Stimulated activated CD4-positive, alpha-beta T cell treated with anti-CD3 and anti-CD28 coated beads, Interleukin-1b, Interleukin-23, amount 100 ng/mL, for 1 hour (primary cell): Measurements from ENCODE around the gene SPACA7.
"Not testable (repeated sequence)": the region's sequence is repeated elsewhere in the genome, so short reads cannot be mapped to it uniquely, and the experiment has no call there.

ENCODE experiments used
- DNase-seq, 2 donors: peaks; one replicate each; pipeline ENCODE4 v3.0.0-alpha.2; 2020; ENCODE audit warnings: low read depth in 2 of 2

Gene SPACA7

DNA sequence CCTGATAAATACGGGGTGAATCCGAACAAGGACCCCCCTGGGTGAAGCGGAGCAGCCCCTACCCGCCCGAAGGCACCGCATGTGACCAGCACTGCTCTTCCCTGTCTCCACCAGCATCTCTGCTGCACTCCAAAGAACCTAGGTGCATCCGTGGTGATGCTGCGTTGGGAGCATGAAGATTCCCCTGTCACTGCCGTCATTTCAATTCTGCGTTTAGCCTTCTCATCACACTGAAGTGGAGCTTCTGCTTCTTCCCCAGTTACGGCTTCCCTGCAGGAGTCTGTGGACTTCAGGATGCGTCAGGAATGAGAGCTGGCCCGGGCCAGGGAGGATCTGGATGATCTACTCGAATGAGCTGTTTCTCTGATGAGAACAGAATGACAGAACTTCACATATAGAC lies 47.9 kb downstream of the SPACA7 start:
- no peak for DNase-seq

DNA sequence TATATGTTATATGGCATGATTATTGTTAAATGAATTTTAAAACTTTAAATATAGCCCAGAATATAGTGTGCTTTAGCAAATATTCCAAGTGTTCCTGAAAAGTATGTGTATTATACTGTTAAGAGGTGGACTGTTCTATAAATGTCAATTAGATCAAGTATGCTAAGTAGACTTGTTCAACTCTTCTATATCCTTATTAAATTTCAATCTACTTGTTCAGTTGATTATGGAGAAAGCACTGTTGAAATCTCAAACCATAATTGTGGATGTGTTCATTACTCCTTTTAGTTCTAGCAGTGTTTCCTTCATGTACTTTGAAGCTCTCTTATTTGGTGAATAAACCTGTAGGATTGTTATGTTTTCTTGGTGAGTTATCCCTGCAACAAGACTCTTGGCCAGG lies 52.5 kb downstream of the SPACA7 start:
- no peak for DNase-seq

DNA sequence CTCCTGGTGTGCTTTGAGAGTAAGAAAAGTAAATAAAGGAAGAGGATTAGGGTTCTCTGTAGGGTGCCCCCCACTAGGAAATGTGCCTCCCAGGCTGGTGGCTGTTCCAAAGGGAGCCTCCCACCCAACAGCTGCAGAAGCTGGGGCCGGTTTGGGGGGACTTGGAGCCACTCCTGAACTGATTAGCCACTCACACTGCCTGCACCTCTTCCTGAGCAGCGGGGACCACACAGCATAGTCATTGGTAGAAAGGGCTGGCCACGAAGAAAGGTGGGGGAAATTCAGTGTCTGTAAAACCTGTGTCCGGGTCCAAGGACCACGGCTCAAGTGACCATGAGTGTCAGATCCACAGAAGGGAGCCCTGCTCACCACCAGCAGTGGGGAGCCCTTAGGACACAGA lies 55.6 kb downstream of the SPACA7 start:
- no peak for DNase-seq

DNA sequence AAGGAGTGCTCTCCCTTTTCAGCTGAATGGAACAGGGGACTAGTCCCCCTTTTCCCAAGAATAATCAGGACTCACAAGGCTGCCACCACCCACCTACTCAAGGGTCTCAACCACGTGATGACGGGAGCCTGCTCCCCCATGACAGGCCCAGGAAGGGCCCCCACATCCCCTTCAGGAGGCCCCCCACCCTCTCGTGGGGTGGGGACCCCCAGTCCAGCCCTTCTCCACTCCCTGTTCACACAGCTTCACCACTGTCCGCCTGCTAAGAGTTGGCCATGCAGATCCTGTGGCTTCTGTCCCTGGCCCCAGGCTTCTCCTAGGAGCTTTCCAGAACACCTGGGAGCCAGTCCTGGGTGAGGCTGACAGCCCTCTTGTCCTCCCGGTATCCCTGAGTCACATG lies 56.6 kb downstream of the SPACA7 start:
- DNase-seq, result not testable (repeated sequence)

DNA sequence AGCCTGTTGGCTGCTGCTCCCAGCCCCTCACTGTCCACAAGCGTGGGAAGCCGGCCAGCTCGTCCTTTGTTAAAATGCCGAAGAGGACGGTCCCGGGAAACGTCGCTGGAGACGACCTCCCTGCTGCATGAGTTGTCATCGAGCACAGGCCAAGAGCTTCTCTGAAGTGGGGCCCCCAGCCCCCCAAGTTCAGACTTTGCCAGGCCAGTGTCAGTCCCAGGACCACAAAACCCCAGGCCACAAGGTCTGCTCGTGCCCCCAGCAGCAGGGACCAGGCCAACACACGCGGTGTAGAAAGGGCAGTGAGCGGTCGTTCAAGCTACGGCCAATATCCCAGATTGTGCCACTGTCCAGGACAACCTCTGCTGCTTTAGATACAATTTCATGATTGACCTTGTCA lies 57.4 kb downstream of the SPACA7 start:
- not testable (repeated sequence) for DNase-seq

DNA sequence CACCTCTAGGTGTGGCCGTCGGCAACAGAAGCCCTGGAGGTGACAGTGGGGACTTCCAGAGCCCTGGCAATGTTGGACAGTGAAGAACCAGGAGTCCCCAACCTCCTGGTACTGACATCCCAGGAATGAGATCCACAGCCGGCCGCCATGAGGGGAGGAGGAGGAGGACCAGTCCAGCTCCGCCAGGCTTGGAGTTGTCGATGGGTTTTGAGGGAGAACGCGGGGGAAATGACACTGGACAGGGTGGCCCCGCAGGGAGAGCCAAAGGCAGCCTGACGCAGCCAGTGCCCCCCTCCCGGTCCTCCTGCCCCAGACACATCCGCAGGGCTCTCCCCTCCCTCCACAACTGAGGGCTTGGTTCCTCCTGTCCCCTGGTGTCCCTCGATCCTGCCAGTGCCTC lies 57.9 kb downstream of the SPACA7 start:
- no peak for DNase-seq

DNA sequence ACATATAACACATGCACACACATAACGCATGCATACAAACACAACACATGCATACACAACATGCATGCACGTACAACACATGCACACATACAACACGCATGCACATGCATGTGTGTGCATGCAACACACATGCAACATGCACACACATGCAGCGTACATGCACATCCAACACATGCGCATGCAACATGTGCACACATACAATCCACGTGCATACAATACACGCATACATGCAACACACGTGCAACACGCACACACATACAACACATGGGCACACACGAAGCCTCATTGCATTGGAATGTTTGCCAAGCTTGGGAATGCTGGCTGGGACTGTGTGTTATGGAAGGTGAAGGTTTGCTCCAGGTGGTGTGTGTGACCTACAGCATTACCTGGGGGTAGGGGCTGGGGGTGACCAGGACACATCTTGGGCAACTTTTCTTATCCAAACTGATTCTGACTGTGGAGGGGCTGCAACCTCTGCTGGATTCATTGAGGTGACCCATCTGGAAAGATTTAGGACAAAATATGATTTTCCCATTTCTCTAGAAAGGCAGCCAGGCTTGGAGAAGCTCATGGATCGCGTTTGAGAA lies 58.9 kb downstream of the SPACA7 start:
- no peak for DNase-seq

DNA sequence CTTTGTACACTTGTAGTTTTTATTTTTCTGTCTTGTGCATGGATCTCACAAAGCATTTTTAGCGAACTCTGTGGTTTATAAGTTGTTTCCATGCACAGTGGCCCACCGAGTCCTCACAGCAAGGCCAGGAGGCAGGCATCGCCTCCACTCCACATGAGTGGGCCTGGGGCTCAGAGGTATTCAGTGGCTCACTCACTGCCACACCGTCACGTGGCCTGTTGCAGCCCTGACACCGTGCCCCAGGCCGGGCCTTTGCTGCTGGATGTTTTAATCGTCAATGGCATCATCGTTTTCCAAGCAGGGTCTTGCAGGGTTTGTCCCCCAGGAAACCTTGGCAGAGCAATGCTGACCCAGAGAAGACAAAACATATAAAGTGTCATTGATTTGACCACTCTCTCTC lies 59.8 kb downstream of the SPACA7 start:
- no peak for DNase-seq

DNA sequence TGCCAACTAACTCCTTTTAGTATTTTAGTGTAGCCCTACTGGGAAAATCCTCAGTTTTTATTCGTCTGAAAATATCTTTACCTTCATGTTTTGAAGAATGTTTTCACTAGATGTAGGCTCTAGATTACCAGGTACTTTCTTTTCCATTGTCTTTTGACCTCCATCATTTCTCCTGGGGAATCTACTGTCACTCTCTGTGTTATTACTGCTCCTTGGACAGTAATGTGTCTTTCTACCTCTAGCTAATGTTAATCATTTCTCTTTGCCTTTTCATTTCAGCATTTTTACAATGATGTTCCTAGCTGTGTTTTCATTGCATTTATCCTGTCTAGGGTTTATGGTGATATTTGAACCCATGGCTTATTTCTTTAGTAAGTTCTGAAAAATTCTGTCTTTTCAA lies 61.9 kb downstream of the SPACA7 start:
- DNase-seq, result no peak

DNA sequence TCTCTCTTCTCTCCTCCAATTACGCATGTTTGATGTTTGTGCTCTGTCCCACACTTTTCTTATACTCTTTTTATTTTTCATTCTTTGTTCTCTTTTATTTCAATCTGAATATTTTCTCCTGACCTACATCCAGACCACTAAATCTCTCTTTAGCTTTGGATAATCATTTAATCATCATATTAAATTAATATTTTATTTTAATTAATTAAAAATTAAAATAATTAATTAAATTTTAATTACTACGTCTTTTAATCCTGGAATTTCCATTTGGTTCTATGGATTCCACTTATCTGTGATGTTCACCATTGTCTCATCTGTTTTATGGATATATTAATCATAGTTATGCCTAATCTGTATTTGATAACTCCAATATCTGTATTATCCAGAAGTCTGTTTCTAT lies 62.4 kb downstream of the SPACA7 start:
- DNase-seq, result no peak

DNA sequence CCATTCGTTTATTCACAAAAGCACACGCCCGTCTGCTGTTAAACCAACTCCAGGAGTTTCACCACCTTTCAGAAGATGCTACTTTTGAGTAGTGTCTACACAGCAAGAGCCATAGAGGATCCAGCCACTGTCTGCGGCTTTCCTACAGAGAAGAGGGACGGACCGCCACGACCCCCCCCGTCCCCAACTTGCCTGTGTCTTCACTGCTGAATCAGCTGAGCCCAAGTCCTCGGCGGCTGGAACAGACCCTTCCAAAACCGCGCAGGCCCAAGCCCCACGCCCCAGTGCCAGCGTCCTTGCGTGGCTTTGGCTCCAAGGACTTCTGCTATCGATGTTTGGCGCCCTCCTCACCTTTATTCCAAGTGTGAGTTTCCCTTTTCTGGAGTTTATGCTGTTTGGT lies 65.1 kb downstream of the SPACA7 start:
- no peak for DNase-seq

DNA sequence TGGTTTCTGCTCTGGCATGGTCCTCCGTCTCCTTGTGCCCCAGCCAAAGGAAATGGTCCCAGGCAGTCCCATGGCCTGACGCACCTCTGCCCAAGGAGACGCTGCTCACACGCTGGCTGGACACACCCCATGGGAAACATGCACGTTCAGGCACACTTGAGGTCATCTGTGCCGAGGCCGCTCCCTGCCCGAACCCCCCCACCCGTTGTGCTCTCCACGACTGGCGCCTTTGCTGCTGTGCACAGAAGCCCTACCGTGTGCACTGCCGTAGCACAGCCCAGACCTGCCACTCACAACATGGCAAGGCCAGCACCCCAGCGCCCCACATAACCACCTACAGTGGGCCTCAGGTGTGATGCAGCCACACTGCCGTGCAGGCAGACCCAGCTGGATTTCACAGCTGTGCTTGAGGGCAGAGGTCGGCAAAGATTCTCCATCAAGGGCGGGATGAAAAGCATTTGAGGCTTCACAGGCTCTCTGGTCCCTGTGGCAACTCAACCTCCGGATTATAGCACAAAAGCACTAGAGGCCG lies 65.7 kb downstream of the SPACA7 start:
- DNase-seq, result no peak

DNA sequence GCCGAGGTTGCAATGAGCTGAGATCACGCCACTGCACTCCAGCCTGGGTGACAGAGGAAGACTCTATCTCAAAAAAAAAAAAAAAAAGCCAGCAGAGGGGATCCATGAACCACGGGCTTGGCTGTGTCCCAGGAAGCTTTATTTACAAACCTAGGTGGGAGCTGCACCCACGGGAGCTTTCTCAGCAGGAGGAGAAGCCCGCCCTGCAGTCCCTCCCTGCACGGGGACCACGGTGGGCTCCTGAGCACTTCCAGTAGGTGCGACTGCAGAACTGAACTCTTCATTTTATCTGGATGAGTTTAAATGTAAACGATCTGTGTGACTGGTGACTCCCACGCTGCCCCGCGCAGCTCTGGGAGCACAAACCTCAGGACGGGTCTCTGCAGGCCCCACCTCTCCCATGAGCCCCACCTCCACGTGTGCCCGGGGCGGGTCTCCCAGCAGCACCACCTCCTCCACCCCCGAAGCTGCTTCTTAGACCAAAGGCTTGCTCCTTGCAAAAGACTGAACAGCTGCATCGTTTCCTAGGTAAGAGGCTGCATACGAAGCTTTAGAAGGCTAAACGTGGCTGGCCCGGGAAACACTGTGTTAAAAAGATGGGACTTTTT lies 66.4 kb downstream of the SPACA7 start:
- no peak for DNase-seq

DNA sequence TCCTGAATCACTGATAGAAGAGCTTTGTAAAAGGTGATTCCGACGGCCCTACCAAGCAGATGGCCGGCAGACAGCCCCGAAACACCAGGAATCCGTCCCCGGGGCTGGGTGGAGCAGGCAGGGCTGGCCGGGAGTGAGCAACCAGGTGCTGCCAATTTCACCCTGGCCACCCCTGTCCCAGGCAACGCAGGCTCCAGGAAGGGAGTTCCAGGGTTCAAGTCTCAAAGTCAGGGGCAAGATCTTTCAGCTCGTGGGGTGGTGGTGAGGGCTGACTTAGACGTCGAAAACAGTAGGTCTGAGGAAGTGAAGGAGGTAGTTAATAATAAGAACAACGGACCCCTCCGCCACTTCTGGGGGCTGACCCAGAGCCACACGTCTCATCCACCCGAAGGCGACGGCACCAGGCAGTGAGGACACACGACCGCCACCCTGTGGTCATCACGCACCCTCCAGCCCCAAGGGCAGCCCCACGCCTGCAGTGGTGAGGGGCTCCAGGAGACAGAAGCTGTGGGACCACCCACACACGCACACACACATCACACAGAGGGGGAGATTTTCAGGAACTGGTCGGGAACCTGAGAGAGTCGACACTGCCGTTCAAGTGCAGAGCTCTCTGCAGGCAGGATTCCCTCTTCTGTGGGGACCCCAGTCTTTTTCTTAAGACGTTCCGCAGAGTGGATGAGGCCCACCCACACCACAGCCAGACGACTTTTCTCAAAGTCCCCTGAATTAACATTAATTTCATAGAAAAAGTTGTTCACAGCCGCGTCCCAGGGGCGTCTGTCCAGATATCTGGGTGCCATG lies 67.2 kb downstream of the SPACA7 start:
- DNase-seq, result no peak

DNA sequence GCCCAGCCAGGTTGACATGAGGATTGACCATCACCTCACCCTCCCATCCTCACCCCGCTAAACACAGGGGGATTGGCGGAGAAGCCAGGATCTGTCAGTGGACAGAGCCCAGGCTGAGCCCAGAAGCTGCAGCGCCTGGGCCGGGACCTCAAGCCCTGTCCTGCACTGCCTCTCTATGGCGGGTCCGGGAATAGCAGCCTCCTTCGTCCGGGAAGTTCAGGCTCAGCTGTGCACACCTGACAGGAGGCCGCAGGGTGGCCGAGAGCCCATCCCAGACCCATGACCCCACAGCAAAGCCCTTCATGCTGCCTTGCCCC lies 67.8 kb downstream of the SPACA7 start:
- DNase-seq, result no peak

DNA sequence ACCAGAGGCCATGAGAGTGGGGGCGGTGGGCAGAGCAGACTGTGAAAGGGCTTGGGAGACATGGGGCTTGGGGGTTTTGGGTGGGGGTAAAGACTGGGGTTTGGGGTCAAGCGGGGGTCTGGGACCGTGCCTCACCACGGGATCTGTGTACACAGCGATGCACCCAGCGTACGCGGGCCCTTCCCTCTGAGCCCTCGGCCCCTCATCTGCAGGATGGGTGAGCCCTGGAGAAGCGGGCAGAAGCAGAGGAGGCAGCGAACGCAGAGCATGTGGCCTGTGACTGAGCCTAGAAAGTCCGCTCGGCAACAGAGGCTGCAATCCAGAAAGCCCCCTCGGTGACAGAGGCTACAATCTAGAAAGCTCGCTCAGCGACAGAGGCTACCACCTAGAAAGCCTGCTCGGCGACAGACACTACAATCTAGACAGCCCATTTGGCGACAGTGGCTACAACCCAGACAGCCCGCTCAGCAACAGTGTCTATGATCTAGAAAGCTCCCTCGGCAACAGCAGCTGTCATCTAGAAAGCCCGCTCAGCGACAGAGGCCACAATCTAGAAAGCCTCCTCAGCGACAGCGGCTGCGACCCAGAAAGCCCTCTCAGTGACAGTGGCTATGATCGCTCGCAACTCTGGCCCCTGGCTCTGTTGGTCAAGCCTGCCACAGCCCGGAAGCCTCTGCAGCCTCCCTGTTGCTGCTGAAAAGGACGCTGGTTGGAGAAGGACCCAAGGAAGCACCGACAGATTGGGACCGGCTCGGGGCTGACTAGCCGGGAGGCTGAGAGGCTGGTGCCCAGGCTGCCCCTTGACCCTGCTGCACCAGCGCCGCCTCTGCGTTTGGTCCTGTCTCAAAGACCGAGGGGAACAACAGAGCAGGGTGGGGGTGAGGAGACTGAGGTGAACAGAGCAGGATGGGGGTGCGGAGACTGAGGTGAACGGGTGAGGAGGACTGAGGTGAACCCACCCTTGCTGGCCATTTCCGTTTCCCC lies 68.6 kb downstream of the SPACA7 start:
- no peak for DNase-seq

DNA sequence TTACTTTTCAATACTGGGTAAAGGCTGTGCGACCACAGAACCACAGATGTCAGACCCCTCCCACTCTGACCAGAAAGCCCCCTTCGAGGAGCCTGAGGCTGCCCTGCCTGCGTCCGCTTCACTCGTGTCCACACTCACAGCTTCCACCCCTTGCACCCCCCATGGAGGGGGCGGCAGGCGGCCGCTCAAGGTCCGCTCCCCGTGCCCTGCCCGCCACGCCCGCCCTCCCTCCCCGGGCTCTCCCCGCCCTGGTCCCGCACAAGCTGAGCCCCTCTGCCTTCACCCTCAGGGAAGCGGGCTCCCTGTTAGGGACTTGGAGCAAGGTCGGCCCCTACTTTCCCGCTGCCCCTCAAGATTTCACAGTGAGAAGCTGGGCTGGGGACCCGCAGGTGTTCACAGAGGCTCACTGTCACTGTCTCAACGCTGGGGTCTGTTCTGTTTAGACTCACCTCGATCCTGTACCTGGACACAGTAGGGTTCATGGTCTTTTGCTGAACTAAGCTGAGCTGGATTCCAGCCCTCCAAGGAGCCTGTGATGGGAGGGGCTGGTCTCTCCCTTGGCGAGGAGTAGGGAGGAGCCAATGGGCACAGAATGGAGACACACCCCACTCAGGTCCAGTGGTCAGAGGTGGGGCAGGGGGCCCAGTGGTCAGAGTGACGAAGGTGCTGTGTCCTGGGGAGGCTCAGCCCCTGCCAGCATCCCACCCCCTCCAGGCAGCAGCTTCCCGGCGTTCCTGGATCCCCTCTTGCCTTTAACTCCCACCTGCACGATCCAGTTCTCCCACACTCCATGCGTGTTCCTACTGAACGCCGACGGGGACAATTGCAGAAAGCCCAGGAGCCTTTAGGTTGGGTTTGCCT lies 69.5 kb downstream of the SPACA7 start:
- DNase-seq, result no peak

DNA sequence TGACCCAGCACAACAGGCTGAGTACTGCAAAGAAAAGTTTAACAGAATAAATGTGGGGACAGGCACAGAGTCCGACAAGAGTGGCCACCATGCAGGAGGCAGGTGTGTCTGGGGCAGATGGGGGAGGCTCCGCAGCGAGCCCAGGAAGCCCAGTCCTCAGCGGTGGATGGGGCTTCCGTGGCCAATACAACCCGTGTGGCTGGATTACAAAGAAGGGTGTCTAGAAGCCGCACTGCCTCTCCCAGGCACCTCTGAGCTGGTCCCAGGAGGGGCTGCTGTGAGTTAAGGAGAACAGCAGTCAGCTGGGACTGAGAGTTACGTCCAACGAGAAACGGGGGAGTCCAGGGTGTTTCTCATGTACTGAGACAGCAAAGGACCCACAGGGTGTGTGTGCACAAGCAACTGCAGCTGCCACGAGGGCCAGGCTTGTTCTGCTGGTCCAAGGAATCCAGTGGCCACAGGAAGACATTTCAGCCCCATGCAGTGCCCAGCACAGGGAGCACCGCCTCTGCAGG lies 70.2 kb downstream of the SPACA7 start:
- no peak for DNase-seq

DNA sequence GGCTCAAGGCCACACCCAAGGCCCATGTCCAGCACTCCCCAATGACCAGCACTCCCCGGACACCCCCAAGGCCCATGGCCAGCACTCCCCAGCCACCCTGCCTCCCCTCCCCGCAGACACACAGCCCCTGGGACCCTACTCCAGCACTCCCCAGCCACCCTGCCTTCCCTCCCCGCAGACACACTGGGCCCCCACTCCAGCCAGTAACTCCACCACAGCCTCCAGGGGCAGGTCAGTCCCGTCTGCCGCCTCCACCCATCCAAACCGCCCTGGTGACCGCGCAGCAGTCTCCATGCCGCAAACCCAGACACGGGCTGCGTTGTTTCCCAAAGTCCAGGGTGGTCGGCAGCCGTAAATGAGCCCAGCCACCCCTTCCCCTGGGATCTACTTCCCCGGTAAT lies 70.7 kb downstream of the SPACA7 start:
- no peak for DNase-seq

DNA sequence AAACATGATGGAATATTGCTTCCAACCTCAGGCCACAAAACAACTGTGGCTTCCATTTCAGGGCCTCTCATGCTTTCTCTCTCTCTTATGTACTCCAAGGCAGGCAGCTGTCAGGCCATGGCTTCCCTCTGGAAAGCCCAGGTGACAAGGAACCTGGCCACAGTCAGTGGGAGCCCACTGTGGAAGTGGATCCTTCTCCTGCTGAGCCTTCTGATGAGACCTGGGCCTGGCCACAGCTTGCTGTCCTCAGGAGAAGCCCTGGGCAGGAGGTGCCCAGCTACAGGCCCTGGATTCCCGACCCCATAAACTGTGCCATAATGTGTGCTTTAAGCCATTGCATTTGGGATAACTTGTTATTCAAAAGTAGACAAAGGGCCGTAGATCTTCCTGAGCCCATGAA lies 71.2 kb downstream of the SPACA7 start:
- no peak for DNase-seq
